Trophoblast cell (in vitro differentiated cells and primary cell): ENCODE results near the gene ZG16.
"Not testable (repeated sequence)": the region's sequence is repeated elsewhere in the genome, so short reads cannot be mapped to it uniquely, and the experiment has no call there.

ENCODE experiments used
- DNase-seq, 2 donors: peaks; one replicate each; pipeline ENCODE4 v3.0.0-alpha.2; 2016
- H2AFZ ChIP-seq: 2 replicates; pipeline ENCODE4 v1.6.1; 2013; ENCODE audit warnings: low read length, moderate library complexity, mild to moderate bottlenecking; ENCODE audit not compliant: insufficient read depth, poor library complexity
- H2AK5ac ChIP-seq: 2 replicates; pipeline ENCODE4 v1.6.1; 2013; ENCODE audit warnings: mild to moderate bottlenecking, low read length
- H2BK120ac ChIP-seq: 2 replicates; pipeline ENCODE4 v1.6.1; 2013; ENCODE audit warnings: low read length, mild to moderate bottlenecking, moderate library complexity; ENCODE audit not compliant: insufficient read depth, poor library complexity
- H2BK12ac ChIP-seq: 2 replicates; pipeline ENCODE4 v1.6.1; 2013; ENCODE audit warnings: mild to moderate bottlenecking, low read length, moderate library complexity
- H2BK5ac ChIP-seq: 2 replicates; pipeline ENCODE4 v1.6.1; 2013; ENCODE audit warnings: low read length, low read depth, moderate library complexity, mild to moderate bottlenecking; ENCODE audit not compliant: poor library complexity
- H3K14ac ChIP-seq: 2 replicates; pipeline ENCODE4 v1.6.1; 2013; ENCODE audit warnings: mild to moderate bottlenecking, low read length
- H3K18ac ChIP-seq: 2 replicates; pipeline ENCODE4 v1.6.1; 2013; ENCODE audit warnings: mild to moderate bottlenecking, low read length
- H3K23ac ChIP-seq: 2 replicates; pipeline ENCODE4 v1.6.1; 2013; ENCODE audit warnings: low read length
- H3K27ac ChIP-seq: 2 replicates; pipeline ENCODE4 v1.5.1; 2013; ENCODE audit warnings: low read depth, mild to moderate bottlenecking, inconsistent platforms, low read length, moderate library complexity
- H3K27me3 ChIP-seq: 2 replicates; pipeline ENCODE4 v1.6.1; 2013; ENCODE audit warnings: inconsistent platforms, mild to moderate bottlenecking, low read length, moderate library complexity; ENCODE audit not compliant: insufficient read depth
- H3K36me3 ChIP-seq, 2 experiments: 1 replicate in 1 of 2; 2 replicates in 1 of 2; pipeline ENCODE4 v1.6.1; 2013; ENCODE audit warnings: low read length in 2 of 2, mild to moderate bottlenecking in 2 of 2, moderate library complexity in 1 of 2; ENCODE audit not compliant: insufficient read depth in 2 of 2, control insufficient read depth in 1 of 2
- H3K4ac ChIP-seq: 2 replicates; pipeline ENCODE4 v1.6.1; 2013; ENCODE audit warnings: low read depth, mild to moderate bottlenecking, low read length, moderate library complexity
- H3K4me1 ChIP-seq, 2 experiments: 1 replicate in 1 of 2; 2 replicates in 1 of 2; pipeline ENCODE4 v1.6.1; 2013; ENCODE audit warnings: low read length in 2 of 2, mild to moderate bottlenecking in 2 of 2, moderate library complexity in 1 of 2; ENCODE audit not compliant: insufficient read depth in 2 of 2, control insufficient read depth in 1 of 2
- H3K4me2 ChIP-seq: 2 replicates; pipeline ENCODE4 v1.6.1; 2013; ENCODE audit warnings: inconsistent platforms, mild to moderate bottlenecking, low read length, moderate library complexity
- H3K4me3 ChIP-seq: 2 replicates; pipeline ENCODE4 v1.5.1; 2013; ENCODE audit warnings: mild to moderate bottlenecking, low read depth, low read length, inconsistent platforms
- H3K79me1 ChIP-seq: one replicate; pipeline ENCODE4 v1.6.1; 2013; ENCODE audit warnings: low read length
- H3K79me2 ChIP-seq: 2 replicates; pipeline ENCODE4 v1.6.1; 2013; ENCODE audit warnings: low read length, mild to moderate bottlenecking; ENCODE audit not compliant: control insufficient read depth, insufficient read depth, poor library complexity
- H3K9ac ChIP-seq: 2 replicates; pipeline ENCODE4 v1.6.1; 2013; ENCODE audit warnings: mild to moderate bottlenecking, low read length
- H3K9me3 ChIP-seq: 2 replicates; pipeline ENCODE4 v1.6.1; 2013; ENCODE audit warnings: low read depth, mild to moderate bottlenecking, control low read depth, inconsistent platforms, low read length; ENCODE audit not compliant: insufficient read depth
- H4K12ac ChIP-seq: 2 replicates; pipeline ENCODE4 v1.6.1; 2013; ENCODE audit warnings: low read depth, mild to moderate bottlenecking, low read length, moderate library complexity
- H4K8ac ChIP-seq: 2 replicates; pipeline ENCODE4 v1.6.1; 2013; ENCODE audit warnings: low read depth, mild to moderate bottlenecking, low read length, moderate library complexity
- H4K91ac ChIP-seq: one replicate; pipeline ENCODE4 v1.6.1; 2013; ENCODE audit warnings: low read depth, mild to moderate bottlenecking, low read length, moderate library complexity
- WGBS: extraction: QIAGEN DNeasy Blood & Tissue Kit; methylation state at CpG from one replicate; pipeline ENCODE4 v1.1.7; 2013; ENCODE audit warnings: missing lambda C conversion rate; ENCODE audit not compliant: insufficient read length, insufficient coverage; ENCODE audit errors: extremely low coverage; 5-methylcytosine and 5-hydroxymethylcytosine counted together

Gene ZG16

DNA sequence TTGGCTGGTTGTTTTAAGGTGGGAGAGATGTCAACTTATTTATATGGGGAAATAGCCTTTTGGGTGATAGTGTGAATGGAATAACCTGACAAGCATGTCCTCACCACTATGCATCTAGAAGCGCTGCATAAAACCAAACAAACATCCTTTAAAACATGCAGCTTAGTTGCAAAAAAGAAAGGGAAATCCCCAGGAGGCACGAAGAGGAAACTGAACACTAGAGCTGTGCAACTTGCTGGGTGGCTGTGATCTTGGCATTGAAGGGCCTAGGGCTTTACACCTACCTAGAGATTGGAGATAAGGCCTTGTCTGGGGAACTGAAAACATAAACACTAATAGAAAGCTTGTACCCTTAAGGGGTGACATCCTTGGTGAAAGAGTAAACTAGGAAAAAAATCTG lies 39.5 kb upstream of the ZG16 start:
- H3K36me3 ChIP-seq, result no peaks in the 10 kb centered on the region
- H3K27ac ChIP-seq, result no peak overlapping the region
- no peak overlapping the region for H4K12ac ChIP-seq
- no peak overlapping the region for H3K4me3 ChIP-seq
- no peak overlapping the region for H4K91ac ChIP-seq
- no peak overlapping the region for H3K4ac ChIP-seq
- H3K79me2 ChIP-seq, result no peaks in the 10 kb centered on the region
- H2BK120ac ChIP-seq, result no peak overlapping the region
- H3K23ac ChIP-seq, result no peak overlapping the region
- no peak overlapping the region for H2BK12ac ChIP-seq
- no peak overlapping the region for H3K18ac ChIP-seq
- H3K9ac ChIP-seq, result no peak overlapping the region
- H3K4me2 ChIP-seq, result no peak overlapping the region
- H3K9me3 ChIP-seq, result no peaks in the 10 kb centered on the region
- H3K14ac ChIP-seq, result no peak overlapping the region
- no peaks in the 10 kb centered on the region for H3K79me1 ChIP-seq
- peaks cover 0 to 2% of the 10 kb centered on the region in 2 experiments for H3K4me1 ChIP-seq
- H3K27me3 ChIP-seq, result no peaks in the 10 kb centered on the region
- no peak overlapping the region for H2AFZ ChIP-seq
- H4K8ac ChIP-seq, result no peak overlapping the region
- no peak for DNase-seq
- no peak overlapping the region for H2AK5ac ChIP-seq
- H2BK5ac ChIP-seq, result no peak overlapping the region
- no CpG with 5 or more reads among the region's 2 CpGs for WGBS

DNA sequence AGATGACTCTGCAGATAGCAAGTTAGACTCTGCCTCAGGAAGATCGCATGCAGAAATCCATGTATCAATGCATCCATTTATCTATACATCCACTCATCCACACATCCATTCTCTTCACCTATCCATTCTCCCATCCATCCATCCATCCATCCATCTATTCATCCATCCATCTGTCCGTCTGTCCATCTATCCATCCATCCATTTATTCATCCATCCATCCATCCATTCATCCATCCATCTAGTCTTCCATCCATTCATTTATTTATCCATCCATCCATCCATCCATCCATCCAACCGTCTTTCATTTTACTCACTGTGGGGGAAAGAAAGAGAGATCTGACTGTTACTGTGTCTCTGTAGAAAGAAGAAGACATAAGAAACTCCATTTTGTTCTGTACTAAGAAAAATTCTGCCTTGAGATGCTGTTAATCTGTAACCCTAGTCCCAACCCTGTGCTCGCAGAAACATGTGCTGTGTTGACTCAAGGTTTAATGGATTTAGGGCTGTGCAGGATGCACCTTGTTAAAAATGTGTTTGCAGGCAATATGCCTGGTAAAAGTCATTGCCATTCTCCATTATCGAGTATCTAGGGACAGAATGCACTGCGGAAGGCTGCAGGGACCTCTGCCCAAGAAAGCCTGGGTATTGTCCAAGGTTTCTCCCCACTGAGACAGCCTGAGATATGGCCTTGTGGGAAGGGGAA lies 38.0 kb upstream of the ZG16 start:
- WGBS, result 100% methylated on average over 1 of the region's 6 CpGs
- H4K12ac ChIP-seq, H3K27me3 ChIP-seq: not testable (repeated sequence)

DNA sequence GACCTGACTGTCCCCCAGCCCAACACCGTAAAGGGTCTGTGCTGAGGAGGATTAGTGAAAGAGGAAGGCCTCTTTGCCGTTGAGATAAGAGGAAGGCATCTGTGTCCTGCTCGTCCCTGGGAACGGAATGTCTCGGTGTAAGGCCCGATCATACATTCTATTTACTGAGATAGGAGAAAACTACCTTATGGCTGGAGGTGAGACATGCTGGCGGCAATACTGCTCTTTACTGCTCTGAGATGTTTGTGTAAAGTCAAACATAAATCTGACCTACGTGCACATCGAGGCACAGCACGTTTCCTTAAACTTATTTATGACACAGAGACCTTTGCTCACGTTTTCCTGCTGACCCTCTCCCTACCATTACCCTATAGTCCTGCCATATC lies 37.4 kb upstream of the ZG16 start:
- H4K12ac ChIP-seq, H3K27ac ChIP-seq, H3K23ac ChIP-seq, H3K27me3 ChIP-seq, H2AFZ ChIP-seq, H3K18ac ChIP-seq, H3K14ac ChIP-seq, H4K91ac ChIP-seq, H2BK120ac ChIP-seq, H3K79me1 ChIP-seq, H2BK12ac ChIP-seq, H3K4me3 ChIP-seq, H2AK5ac ChIP-seq, H3K9ac ChIP-seq, H3K4me2 ChIP-seq, H3K79me2 ChIP-seq, DNase-seq, H4K8ac ChIP-seq, H3K9me3 ChIP-seq, H3K4me1 ChIP-seq, H3K36me3 ChIP-seq, H2BK5ac ChIP-seq, H3K4ac ChIP-seq: not testable (repeated sequence)
- WGBS, result no CpG with 5 or more reads among the region's 11 CpGs

More for the DNA sequence above, 38.0 kb upstream of the ZG16 start:
- not testable (repeated sequence) for H2BK120ac ChIP-seq, H3K23ac ChIP-seq, H2AK5ac ChIP-seq, H3K4me1 ChIP-seq, H4K8ac ChIP-seq, H3K4me3 ChIP-seq, H3K4me2 ChIP-seq, H4K91ac ChIP-seq, H3K79me1 ChIP-seq, H2BK12ac ChIP-seq, H3K4ac ChIP-seq, H3K79me2 ChIP-seq, H3K9ac ChIP-seq, H3K14ac ChIP-seq, H2AFZ ChIP-seq, H2BK5ac ChIP-seq, DNase-seq, H3K18ac ChIP-seq, H3K27ac ChIP-seq, H3K36me3 ChIP-seq, H3K9me3 ChIP-seq

DNA sequence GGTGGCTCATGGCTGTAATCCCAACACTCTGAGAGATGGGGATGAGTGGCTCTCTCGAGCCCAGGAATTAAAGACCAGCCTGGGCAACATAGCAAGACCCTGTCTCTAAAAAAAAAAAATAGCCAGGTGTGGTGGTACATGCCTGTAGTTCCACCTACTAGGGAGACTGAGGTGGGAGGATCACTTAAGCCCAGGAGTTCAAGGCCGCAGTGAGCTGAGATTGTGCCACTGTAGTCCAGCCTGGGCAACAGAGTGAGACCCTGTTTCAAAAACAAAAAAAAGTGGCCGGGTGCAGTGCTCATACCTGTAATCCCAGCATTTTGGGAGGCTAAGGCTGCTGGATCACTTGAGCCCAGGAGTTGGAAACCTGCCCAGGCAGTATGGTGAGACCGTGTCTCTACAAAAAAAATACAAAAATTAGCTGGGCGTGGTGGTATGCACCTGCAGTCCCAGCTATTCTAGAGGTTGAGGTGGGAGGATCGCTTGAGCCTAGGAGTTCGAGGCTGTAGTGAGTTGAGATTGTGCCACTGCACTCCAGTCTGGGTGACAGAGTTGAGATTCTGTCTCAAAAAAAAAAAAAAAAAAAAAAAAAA lies 35.3 kb upstream of the ZG16 start:
- Histone ChIP-seq H3K18ac (no peak overlapping the region), H3K79me1 (no peaks in the 10 kb centered on the region), H4K91ac (no peak overlapping the region), H3K4me3 (no peak overlapping the region), H3K79me2 (no peaks in the 10 kb centered on the region), H3K4me2 (no peak overlapping the region), H3K36me3 (no peaks in the 10 kb centered on the region), H3K4me1 (peaks cover 0 to 2% of the 10 kb centered on the region in 2 experiments), H3K27me3 (no peaks in the 10 kb centered on the region), H3K4ac (no peak overlapping the region), H2AFZ (no peak overlapping the region), H2BK12ac (no peak overlapping the region), H3K9ac (no peak overlapping the region), H3K9me3 (no peaks in the 10 kb centered on the region), H2BK5ac (no peak overlapping the region), H3K23ac (no peak overlapping the region), H2BK120ac (no peak overlapping the region), H3K14ac (no peak overlapping the region), H4K8ac (no peak overlapping the region), H4K12ac (no peak overlapping the region), H2AK5ac (no peak overlapping the region), H3K27ac (no peak overlapping the region)
- WGBS, result no CpG with 5 or more reads among the region's 7 CpGs
- no peak for DNase-seq
